Liver (tissue), 9 donors: ENCODE results near the gene RASA4B. TPM values are rescaled to one million over a fixed set of nuclear protein-coding genes. Genes with fewer than 3 reads are reported as not detected.

Experiments
- DNase-seq: peaks from one replicate; pipeline ENCODE4 v3.0.0-alpha.2; 2017; ENCODE audit warnings: low spot score
- H3K27ac ChIP-seq, 2 donors: one replicate each; pipeline ENCODE4 v1.7.0; 2013; ENCODE audit warnings: inconsistent platforms in 2 of 2, low read length in 2 of 2, control low read depth in 1 of 2, low read depth in 1 of 2, mild to moderate bottlenecking in 1 of 2
- H3K27me3 ChIP-seq, 4 donors: one replicate each; pipeline versions ENCODE4 v1.6.1 to v1.7.0; 2013; ENCODE audit warnings: low read length in 3 of 4, inconsistent platforms in 1 of 4, mild to moderate bottlenecking in 1 of 4, moderate library complexity in 1 of 4; ENCODE audit not compliant: control insufficient read depth in 4 of 4, insufficient read depth in 4 of 4
- H3K36me3 ChIP-seq, 4 donors: one replicate each; pipeline versions ENCODE4 v1.6.1 to v1.7.0; 2013; ENCODE audit warnings: low read length in 3 of 4, mild to moderate bottlenecking in 3 of 4, low read depth in 1 of 4, moderate library complexity in 1 of 4; ENCODE audit not compliant: control insufficient read depth in 4 of 4, insufficient read depth in 3 of 4
- H3K4me1 ChIP-seq, 4 donors: one replicate each; pipeline versions ENCODE4 v1.6.1 to v1.7.0; 2013; ENCODE audit warnings: low read length in 3 of 4, mild to moderate bottlenecking in 3 of 4, moderate library complexity in 1 of 4; ENCODE audit not compliant: control insufficient read depth in 4 of 4, insufficient read depth in 4 of 4
- H3K4me3 ChIP-seq, 3 donors: one replicate each; pipeline versions ENCODE4 v1.6.1 to v1.7.0; 2013; ENCODE audit warnings: low read length in 3 of 3, control low read depth in 1 of 3, low read depth in 1 of 3, mild to moderate bottlenecking in 1 of 3
- H3K9ac ChIP-seq, 2 donors: one replicate each; pipeline ENCODE4 v1.7.0; 2013; ENCODE audit warnings: low read length in 2 of 2, mild to moderate bottlenecking in 2 of 2, moderate library complexity in 2 of 2, control low read depth in 1 of 2, low read depth in 1 of 2
- H3K9me3 ChIP-seq, 4 donors: one replicate each; pipeline versions ENCODE4 v1.6.1 to v1.7.0; 2013; ENCODE audit warnings: low read length in 3 of 4; ENCODE audit not compliant: control insufficient read depth in 4 of 4
- ATF3 ChIP-seq: IDR thresholded peaks from 2 replicates; pipeline ENCODE4 v1.6.1; 2016; ENCODE audit warnings: antibody characterized with exemption
- CTCF ChIP-seq: fragments of 150-350 bp; IDR thresholded peaks from 2 replicates; pipeline ENCODE4 v1.5.1; 2017; ENCODE audit warnings: improper control_type of control experiment, low read depth, low read length; ENCODE audit not compliant: missing input control
- EGR1 ChIP-seq, 2 donors: IDR thresholded peaks; 2 replicates each; pipeline ENCODE4 v1.6.1; 2016 to 2018; ENCODE audit warnings: antibody characterized with exemption in 2 of 2, low read depth in 2 of 2
- FOXA1 ChIP-seq: IDR thresholded peaks from 2 replicates; pipeline ENCODE4 v1.6.1; 2016; ENCODE audit warnings: antibody characterized with exemption
- FOXA2 ChIP-seq: IDR thresholded peaks from 2 replicates; pipeline ENCODE4 v1.6.1; 2016; ENCODE audit warnings: antibody characterized with exemption
- GABPA ChIP-seq, 2 donors: IDR thresholded peaks in 1 of 2; conservative IDR thresholded peaks in 1 of 2; 2 replicates each; pipeline ENCODE4 v1.6.1; 2016; ENCODE audit warnings: antibody characterized with exemption in 2 of 2, mild to moderate bottlenecking in 1 of 2, moderate library complexity in 1 of 2
- HNF4A ChIP-seq, 2 donors: conservative IDR thresholded peaks; 2 replicates each; pipeline ENCODE4 v1.6.1; 2016; ENCODE audit warnings: antibody characterized with exemption in 2 of 2, mild to moderate bottlenecking in 2 of 2
- HNF4G ChIP-seq: IDR thresholded peaks from 2 replicates; pipeline ENCODE4 v1.6.1; 2016; ENCODE audit warnings: antibody characterized with exemption
- JUND ChIP-seq, 2 donors: IDR thresholded peaks; 2 replicates each; pipeline ENCODE4 v1.6.1; 2016; ENCODE audit warnings: antibody characterized with exemption in 2 of 2
- MAX ChIP-seq: IDR thresholded peaks from 2 replicates; pipeline ENCODE4 v1.6.1; 2016; ENCODE audit warnings: antibody characterized with exemption
- NR2F2 ChIP-seq: IDR thresholded peaks from 2 replicates; pipeline ENCODE4 v1.6.1; 2016; ENCODE audit warnings: antibody characterized with exemption
- REST ChIP-seq: IDR thresholded peaks from 2 replicates; pipeline ENCODE4 v1.6.1; 2016; ENCODE audit warnings: antibody characterized with exemption, mild to moderate bottlenecking
- RXRA ChIP-seq, 2 donors: IDR thresholded peaks; 2 replicates each; pipeline ENCODE4 v1.6.1; 2017 to 2018; ENCODE audit warnings: antibody characterized with exemption in 2 of 2, mild to moderate bottlenecking in 1 of 2
- SP1 ChIP-seq: IDR thresholded peaks from 2 replicates; pipeline ENCODE4 v1.6.1; 2018; ENCODE audit warnings: antibody characterized with exemption, mild to moderate bottlenecking
- TAF1 ChIP-seq: conservative IDR thresholded peaks from 2 replicates; pipeline ENCODE4 v1.6.1; 2016; ENCODE audit warnings: antibody characterized with exemption, mild to moderate bottlenecking
- YY1 ChIP-seq: IDR thresholded peaks from 2 replicates; pipeline ENCODE4 v1.6.1; 2016; ENCODE audit warnings: antibody characterized with exemption, mild to moderate bottlenecking
- ZBTB33 ChIP-seq: IDR thresholded peaks from 2 replicates; pipeline ENCODE4 v1.6.1; 2016; ENCODE audit warnings: antibody characterized with exemption
- WGBS: extraction: QIAGEN DNeasy Blood & Tissue Kit; methylation state at CpG from one replicate; pipeline ENCODE4 v1.1.7; 2013; 5-methylcytosine and 5-hydroxymethylcytosine counted together
- polyA plus RNA-seq, 2 donors: library from polyadenylated mRNA; stranded (reverse) in 1 of 2; unstranded in 1 of 2; fragments of 200-250 nt in 1 of 2; fragments of >200 nt in 1 of 2; fragmentation: Nextera tagmentation in 1 of 2; extraction: Ambion mirVana in 1 of 2; gene quantifications; one replicate each; pipeline versions ENCODE4 v1.2.1 to v1.2.3, GENCODE V29; 2013 to 2015
- total RNA-seq, 2 donors: library from RNA; depleted of rRNA; stranded (reverse); fragments of >200 nt; gene quantifications; one replicate each; pipeline ENCODE4 v1.2.3, GENCODE V29; 2014
- donor health status: healthy.
- donor health status: healthy.
- donor health status: healthy.
- donor health status: healthy.
- donor health status: healthy.

Gene RASA4B
- total and polyA plus RNA-seq, 4 donors = 0.62 to 4.8 (median 0.74) TPM

GRCh38 chr7:102469351-102469971, 48.1 kb downstream of the RASA4B start:
- peaks cover 11 to 62% (median 47%) of the 10 kb centered on the region in 4 donors for H3K4me1 ChIP-seq
- 51% methylated on average over 24 of the region's 24 CpGs for WGBS
- H3K27me3 ChIP-seq = no peaks in the 10 kb centered on the region
- peak overlapping the region in 1 of 2 donors; percentile 0 for H3K9ac ChIP-seq
- H3K27ac ChIP-seq = peak overlapping the region; percentile 84 to 86
- TF ChIP-seq YY1 = no peak
- TF ChIP-seq ATF3 = no peak
- no peak for TF ChIP-seq REST
- TF ChIP-seq FOXA2 = no peak
- TF ChIP-seq FOXA1 = no peak
- peak; percentile 31 for DNase-seq
- H3K36me3 ChIP-seq = peaks cover 2 to 16% (median 11%) of the 10 kb centered on the region in 4 donors
- H3K4me3 ChIP-seq = no peak overlapping the region
- H3K9me3 ChIP-seq = no peaks in the 10 kb centered on the region

GRCh38 chr7:102468478-102469350, 48.9 kb downstream of the RASA4B start:
- Histone ChIP-seq H3K4me1 (peaks cover 14 to 67% (median 53%) of the 10 kb centered on the region in 4 donors), H3K9me3 (no peaks in the 10 kb centered on the region), H3K9ac (no peak overlapping the region), H3K27ac (peak overlapping the region in 1 of 2 donors; percentile 84), H3K27me3 (no peaks in the 10 kb centered on the region), H3K36me3 (peaks cover 2 to 15% (median 9%) of the 10 kb centered on the region in 4 donors), H3K4me3 (no peak overlapping the region)
- 77% methylated on average over 40 of the region's 40 CpGs for WGBS
- TF ChIP-seq RXRA (IDR thresholded peaks at IDR 0.05) (no peak), GABPA (IDR thresholded peaks at IDR 0.05 in 1 of 2, conservative IDR thresholded peaks at IDR 0.05 in 1 of 2) (no peak), TAF1 (no peak), HNF4G (no peak), CTCF (no peak), ATF3 (no peak), YY1 (no peak), HNF4A (conservative IDR thresholded peaks at IDR 0.05) (no peak), SP1 (no peak), NR2F2 (no peak), EGR1 (IDR thresholded peaks at IDR 0.05; ENCODE audit: low read depth in 2 of 2) (no peak), FOXA2 (no peak), ZBTB33 (no peak), MAX (no peak), JUND (IDR thresholded peaks at IDR 0.05) (no peak)
- no peak for DNase-seq
